RWPE1 (cell line): ENCODE results near the gene OR13C9.
"Not testable (repeated sequence)": the region's sequence is repeated elsewhere in the genome, so short reads cannot be mapped to it uniquely, and the experiment has no call there.

Experiments
- CTCF ChIA-PET: fragments of 350-600 bp; sonication (Branson Sonifier 250); formaldehyde crosslinking; extraction: SDS; loops from one replicate; lab custom pipeline; 2021; lab: Yijun Ruan, JAX
- POLR2A ChIA-PET: fragments of 400-600 bp; formaldehyde crosslinking; extraction: SDS; loops from one replicate; lab custom pipeline; 2020; ENCODE audit warnings: antibody characterized with exemption; ENCODE audit not compliant: low non-redundant PET; lab: Yijun Ruan, JAX
- DNase-seq: peaks from one replicate; pipeline ENCODE4 v3.0.0; 2012; ENCODE audit warnings: low spot score
- H3K27ac ChIP-seq: fragments of 450-650 bp; 2 replicates; pipeline ENCODE4 v1.5.1; 2017
- TF ChIP-seq, protein P1 (sequence below): fragments of 450-650 bp; conservative IDR thresholded peaks from 2 replicates; pipeline ENCODE4 v1.5.1; 2017; ENCODE audit warnings: low read depth, mild to moderate bottlenecking

The OR13C9 gene

GRCh38 chr9:104618104-104618503 is at the start of gene OR13C9:
OR13C9 (minus strand) TSS chr9:104618204; CDS start chr9:104618204, 0 bp downstream.
- TF ChIP-seq, protein P1, sequence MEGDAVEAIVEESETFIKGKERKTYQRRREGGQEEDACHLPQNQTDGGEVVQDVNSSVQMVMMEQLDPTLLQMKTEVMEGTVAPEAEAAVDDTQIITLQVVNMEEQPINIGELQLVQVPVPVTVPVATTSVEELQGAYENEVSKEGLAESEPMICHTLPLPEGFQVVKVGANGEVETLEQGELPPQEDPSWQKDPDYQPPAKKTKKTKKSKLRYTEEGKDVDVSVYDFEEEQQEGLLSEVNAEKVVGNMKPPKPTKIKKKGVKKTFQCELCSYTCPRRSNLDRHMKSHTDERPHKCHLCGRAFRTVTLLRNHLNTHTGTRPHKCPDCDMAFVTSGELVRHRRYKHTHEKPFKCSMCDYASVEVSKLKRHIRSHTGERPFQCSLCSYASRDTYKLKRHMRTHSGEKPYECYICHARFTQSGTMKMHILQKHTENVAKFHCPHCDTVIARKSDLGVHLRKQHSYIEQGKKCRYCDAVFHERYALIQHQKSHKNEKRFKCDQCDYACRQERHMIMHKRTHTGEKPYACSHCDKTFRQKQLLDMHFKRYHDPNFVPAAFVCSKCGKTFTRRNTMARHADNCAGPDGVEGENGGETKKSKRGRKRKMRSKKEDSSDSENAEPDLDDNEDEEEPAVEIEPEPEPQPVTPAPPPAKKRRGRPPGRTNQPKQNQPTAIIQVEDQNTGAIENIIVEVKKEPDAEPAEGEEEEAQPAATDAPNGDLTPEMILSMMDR = no peak
- no peak for DNase-seq
- ChIA-PET CTCF (interaction anchor here (0.6 kb wide), 1 partner anchor 125 kb away, joined by 7 read pairs; no protein-coding TSS in a partner anchor), POLR2A (no interaction called here)
- no peak within 1 kb of the TSS for H3K27ac ChIP-seq

- ChIA-PET CTCF (no interaction called here), POLR2A (no interaction called here)
Observed at GRCh38 chr9:104658496-104659195, 40.6 kb upstream of the OR13C9 start.

GRCh38 chr9:104635456-104635855 is 17.5 kb upstream of the OR13C9 start:
- H3K27ac ChIP-seq = no peak overlapping the region
- CTCF ChIA-PET = interaction anchor here (0.7 kb wide), 1 partner anchor 292 kb away, joined by 7 read pairs; no protein-coding TSS in a partner anchor
- TF ChIP-seq, protein P1 = no peak
- no peak for DNase-seq
- POLR2A ChIA-PET = no interaction called here

More at GRCh38 chr9:104658496-104659195, 40.6 kb upstream of the OR13C9 start:
- H3K27ac ChIP-seq = no peak overlapping the region
- no peak for DNase-seq
- TF ChIP-seq, protein P1 = no peak

DNA sequence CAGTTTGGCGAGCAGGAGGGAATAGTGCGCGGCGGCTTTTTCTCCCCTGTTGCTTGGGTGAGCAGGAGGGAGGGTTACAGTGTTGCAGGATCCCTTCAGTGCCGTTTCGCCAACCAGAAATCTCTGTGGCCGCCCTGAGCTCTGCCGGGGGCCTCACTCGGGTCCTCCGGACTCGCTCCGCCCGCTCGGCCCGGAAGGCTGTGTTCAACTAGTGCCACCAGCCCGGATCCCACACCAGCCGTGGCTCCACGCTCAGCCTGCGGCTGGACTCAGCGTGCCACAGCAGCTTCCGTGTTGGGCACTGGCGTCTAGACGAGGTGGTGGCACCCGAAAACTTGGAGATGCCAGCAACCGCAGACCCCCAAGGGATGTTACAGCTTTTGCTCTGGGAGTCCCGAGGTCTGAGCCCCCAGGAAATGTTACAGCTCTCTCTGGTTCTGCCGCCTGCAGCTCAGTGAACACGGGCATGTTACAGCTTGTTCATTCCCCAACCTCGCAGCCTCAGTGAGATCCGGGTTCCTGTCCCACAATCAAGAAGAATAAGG is 16.0 kb upstream of the OR13C9 start:
- TF ChIP-seq, protein P1 = no peak
- DNase-seq = no peak
- ChIA-PET POLR2A (no interaction called here), CTCF (no interaction called here)
- no peak overlapping the region for H3K27ac ChIP-seq

- DNase-seq, POLR2A ChIA-PET, H3K27ac ChIP-seq: not testable (repeated sequence)
- CTCF ChIA-PET = interaction anchor here (0.5 kb wide), 1 partner anchor 225 kb away, joined by 4 read pairs; no protein-coding TSS in a partner anchor
Observed at GRCh38 chr9:104625964-104626363, 8.0 kb upstream of the OR13C9 start.

GRCh38 chr9:104617418-104617817 is 586 bp downstream of the OR13C9 start:
- TF ChIP-seq, protein P1 = no peak
- no peak for DNase-seq
- POLR2A ChIA-PET = no interaction called here
- H3K27ac ChIP-seq = no peak overlapping the region
- CTCF ChIA-PET = no interaction called here

GRCh38 chr9:104611213-104611612 is 6.8 kb downstream of the OR13C9 start:
- ChIA-PET CTCF (no interaction called here), POLR2A (no interaction called here)
- TF ChIP-seq, protein P1 = no peak
- no peak for DNase-seq
- H3K27ac ChIP-seq = no peak overlapping the region
